RWPE2 (cell line): ENCODE measurements around the gene TSFM.

Experiments
- ATAC-seq: fragments of 200-7000 bp; cut with Tn5 transposase; 3 replicates; pipeline ENCODE4 v1.9.1; 2021; ENCODE audit warnings: low read depth
- DNase-seq: peaks from one replicate; pipeline ENCODE4 v3.0.0-alpha.2; 2020; ENCODE audit warnings: low spot score
- H3K27ac ChIP-seq: fragments of 450-650 bp; 2 replicates; pipeline ENCODE4 v1.5.1; 2017; ENCODE audit warnings: mild to moderate bottlenecking; ENCODE audit not compliant: poor library complexity, severe bottlenecking
- H3K27me3 ChIP-seq: fragments of 250-450 bp; sonication (Bioruptor Pico); 2 replicates; pipeline ENCODE4 v1.5.1; 2021; ENCODE audit warnings: mild to moderate bottlenecking, moderate library complexity; ENCODE audit not compliant: insufficient read depth, poor library complexity, severe bottlenecking
- H3K36me3 ChIP-seq: fragments of 250-450 bp; sonication (Bioruptor Pico); 2 replicates; pipeline ENCODE4 v1.5.1; 2020; ENCODE audit warnings: low read depth, mild to moderate bottlenecking, moderate library complexity
- H3K4me1 ChIP-seq: fragments of 250-450 bp; sonication (Bioruptor Pico); 2 replicates; pipeline ENCODE4 v1.5.1; 2021; ENCODE audit warnings: mild to moderate bottlenecking, moderate library complexity; ENCODE audit not compliant: insufficient read depth, poor library complexity, severe bottlenecking
- H3K4me3 ChIP-seq: fragments of 250-450 bp; sonication (Bioruptor Pico); 2 replicates; pipeline ENCODE4 v1.5.1; 2021; ENCODE audit warnings: mild to moderate bottlenecking, moderate library complexity; ENCODE audit not compliant: severe bottlenecking
- H3K9me3 ChIP-seq: fragments of 250-450 bp; sonication (Bioruptor Pico); 2 replicates; pipeline ENCODE4 v1.5.1; 2021; ENCODE audit warnings: mild to moderate bottlenecking, moderate library complexity; ENCODE audit not compliant: severe bottlenecking
- CTCF ChIP-seq: fragments of 450-650 bp; IDR thresholded peaks from one replicate; pipeline ENCODE4 v1.5.1; 2017; ENCODE audit warnings: mild to moderate bottlenecking, moderate library complexity; ENCODE audit not compliant: poor library complexity, severe bottlenecking

Gene TSFM

DNA sequence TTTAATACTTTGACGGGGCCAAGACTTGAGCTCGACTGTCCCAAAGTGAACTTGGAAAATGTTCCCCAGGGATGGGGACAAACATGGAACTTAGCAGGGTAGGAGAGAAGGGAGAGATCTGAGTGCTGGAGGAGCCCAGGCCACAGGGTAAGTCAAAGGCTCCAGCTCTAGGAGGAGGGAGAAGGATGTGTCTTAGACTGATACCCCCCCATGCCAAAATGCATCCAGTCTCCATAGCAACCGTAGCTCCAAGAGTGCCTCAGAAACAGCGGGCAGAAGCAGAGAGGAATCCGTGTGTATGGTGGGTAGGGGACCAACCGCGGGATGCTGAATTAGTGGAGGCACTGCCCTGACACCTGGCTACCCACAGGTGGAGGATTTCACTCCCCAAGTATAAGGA, 43.2 kb upstream of the TSFM start:
- Histone ChIP-seq H3K4me3 (no peak overlapping the region), H3K36me3 (no peaks in the 10 kb centered on the region), H3K9me3 (no peaks in the 10 kb centered on the region), H3K27ac (no peak overlapping the region), H3K4me1 (peaks cover 6% of the 10 kb centered on the region), H3K27me3 (peaks cover 53% of the 10 kb centered on the region)
- ATAC-seq, result no peak
- no peak for DNase-seq
- no peak for TF ChIP-seq CTCF

- H3K27me3 ChIP-seq, result peaks cover 52% of the 10 kb centered on the region
- no peak overlapping the region for H3K4me3 ChIP-seq
- H3K9me3 ChIP-seq, result no peaks in the 10 kb centered on the region
- no peak overlapping the region for H3K27ac ChIP-seq
- DNase-seq (no peak), ATAC-seq (no peak)
- TF ChIP-seq CTCF, result no peak
- H3K36me3 ChIP-seq, result no peaks in the 10 kb centered on the region
- H3K4me1 ChIP-seq, result peaks cover 6% of the 10 kb centered on the region
These were observed 42.6 kb upstream of the TSFM start for GRCh38 chr12:57739914-57740538.

DNA sequence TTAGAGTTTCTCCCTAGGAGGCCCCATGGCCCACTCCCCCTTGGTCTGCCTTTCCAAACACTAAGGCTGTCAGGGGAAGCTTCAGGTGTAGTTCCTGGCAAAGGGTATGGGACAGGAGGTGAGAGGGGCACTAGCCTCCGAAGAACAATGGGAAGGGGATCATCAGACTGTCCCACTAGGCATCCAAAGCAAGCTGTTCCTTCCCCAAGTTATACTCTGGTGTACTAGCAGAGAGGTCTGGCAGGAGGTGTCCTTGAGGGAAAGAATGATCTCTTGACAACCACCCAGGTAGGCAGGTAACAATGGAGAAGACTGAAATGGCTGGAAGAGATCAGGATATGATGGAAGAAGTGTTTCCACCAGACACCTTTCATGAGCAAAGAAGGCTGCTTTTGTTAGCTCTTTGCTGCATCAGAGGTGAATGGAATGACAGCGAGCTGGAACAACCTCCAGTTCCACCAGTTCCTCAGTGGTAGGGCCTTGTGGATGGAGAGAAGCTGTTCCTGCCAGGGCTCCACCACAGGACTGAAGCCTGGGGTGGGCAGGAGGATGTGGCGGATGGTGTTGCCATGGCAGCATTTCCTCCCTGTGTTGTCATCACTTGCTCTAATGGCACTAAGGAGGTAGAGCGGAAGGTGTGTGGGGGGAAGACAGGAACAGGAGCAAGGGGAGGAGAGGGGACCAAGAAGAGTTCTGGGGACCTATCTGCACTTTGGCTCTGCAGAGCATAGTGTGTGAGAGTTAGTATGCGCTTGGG, 41.8 kb upstream of the TSFM start:
- DNase-seq (no peak), ATAC-seq (no peak)
- no peak overlapping the region for H3K4me3 ChIP-seq
- peaks cover 7% of the 10 kb centered on the region for H3K4me1 ChIP-seq
- H3K36me3 ChIP-seq, result no peaks in the 10 kb centered on the region
- TF ChIP-seq CTCF, result no peak
- H3K27ac ChIP-seq, result no peak overlapping the region
- H3K9me3 ChIP-seq, result no peaks in the 10 kb centered on the region
- peaks cover 44% of the 10 kb centered on the region for H3K27me3 ChIP-seq

DNA sequence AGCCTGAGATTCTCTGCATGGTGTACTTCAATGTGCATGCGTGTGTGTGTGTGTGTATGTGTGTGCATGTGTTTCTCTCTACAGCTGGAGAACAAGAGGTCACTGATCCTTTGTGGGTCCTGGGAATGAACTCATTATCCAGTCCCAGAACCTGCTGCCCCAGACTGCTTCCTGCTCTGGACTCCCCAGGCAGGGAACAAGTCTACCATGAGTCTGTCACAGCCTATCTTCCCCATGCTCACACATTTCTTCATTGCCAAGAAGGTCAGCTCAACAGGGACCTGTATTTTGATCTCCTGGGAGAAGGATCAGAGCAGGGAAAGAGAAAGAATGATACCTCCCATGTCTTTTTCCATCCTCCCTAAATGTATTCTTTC, 41.2 kb upstream of the TSFM start:
- Histone ChIP-seq H3K27ac (no peak overlapping the region), H3K9me3 (no peaks in the 10 kb centered on the region), H3K4me1 (peaks cover 9% of the 10 kb centered on the region), H3K27me3 (peaks cover 38% of the 10 kb centered on the region), H3K4me3 (no peak overlapping the region), H3K36me3 (peaks cover 4% of the 10 kb centered on the region)
- no peak for ATAC-seq
- no peak for DNase-seq
- TF ChIP-seq CTCF, result no peak
